Smooth muscle cell (in vitro differentiated cells): ENCODE results near the gene IGSF9. TPM values are rescaled to one million over a fixed set of nuclear protein-coding genes. Genes with fewer than 3 reads are reported as not detected.

Experiments
- DNase-seq: peaks from one replicate; lab custom pipeline; 2025; ENCODE audit not compliant: unreplicated experiment; lab: John Stamatoyannopoulos, UW
- H2AFZ ChIP-seq: fragments of 200-600 bp; sonication (generic); 2 replicates; pipeline ENCODE4 v1.6.0; 2016; ENCODE audit warnings: antibody characterized with exemption, low read depth, mild to moderate bottlenecking
- H3F3A ChIP-seq: fragments of 200-600 bp; sonication (generic); 2 replicates; pipeline ENCODE4 v1.6.0; 2017; ENCODE audit warnings: antibody characterized with exemption, low read depth
- H3K27ac ChIP-seq: fragments of 200-600 bp; sonication (generic); 2 replicates; pipeline ENCODE4 v1.5.1; 2016; ENCODE audit warnings: low read depth, mild to moderate bottlenecking
- H3K27me3 ChIP-seq: fragments of 200-600 bp; sonication (generic); 2 replicates; pipeline ENCODE4 v1.6.1; 2016; ENCODE audit warnings: low read depth, mild to moderate bottlenecking
- H3K36me3 ChIP-seq: fragments of 200-600 bp; sonication (generic); 2 replicates; pipeline ENCODE4 v1.5.1; 2016; ENCODE audit warnings: low read depth
- H3K4me1 ChIP-seq: fragments of 200-600 bp; sonication (generic); 2 replicates; pipeline ENCODE4 v1.5.1; 2016; ENCODE audit warnings: low read depth
- H3K4me2 ChIP-seq: fragments of 200-600 bp; sonication (generic); 2 replicates; pipeline ENCODE4 v1.6.0; 2016; ENCODE audit warnings: mild to moderate bottlenecking
- H3K4me3 ChIP-seq: fragments of 200-600 bp; sonication (generic); 2 replicates; pipeline ENCODE4 v1.5.1; 2016; ENCODE audit warnings: mild to moderate bottlenecking
- H3K79me2 ChIP-seq: fragments of 200-600 bp; sonication (generic); 2 replicates; pipeline ENCODE4 v1.6.0; 2016; ENCODE audit warnings: low read depth, mild to moderate bottlenecking
- H3K9ac ChIP-seq: fragments of 200-600 bp; sonication (generic); 2 replicates; pipeline ENCODE4 v1.6.0; 2016; ENCODE audit warnings: low read depth
- H3K9me3 ChIP-seq: fragments of 200-600 bp; sonication (generic); replicated peaks from 2 replicates; pipeline ENCODE4 v1.5.1; 2016; ENCODE audit warnings: low read depth
- H4K20me1 ChIP-seq: fragments of 200-600 bp; sonication (generic); 2 replicates; pipeline ENCODE4 v1.6.0; 2016; ENCODE audit warnings: low read depth
- WGBS: methylation state at CpG from one replicate; pipeline ENCODE4 v1.1.7; 2016; ENCODE audit warnings: low lambda C conversion rate; 5-methylcytosine and 5-hydroxymethylcytosine counted together
- polyA plus RNA-seq: library from polyadenylated mRNA; unstranded; fragments of >200 nt; fragmentation: Nextera tagmentation; extraction: Ambion mirVana; gene quantifications from 2 replicates; pipeline ENCODE4 v1.2.1, GENCODE V29; 2016
- total RNA-seq: library from RNA; depleted of rRNA; stranded (reverse); fragments of >200 nt; gene quantifications from 2 replicates; pipeline ENCODE4 v1.2.3, GENCODE V29; 2014
- TF ChIP-seq, protein P1 (sequence below): fragments of 200-600 bp; sonication (generic); IDR thresholded peaks from 2 replicates; pipeline ENCODE4 v1.5.1; 2017; ENCODE audit warnings: borderline replicate concordance, mild to moderate bottlenecking, antibody characterized with exemption; ENCODE audit not compliant: insufficient read depth, poor library complexity, severe bottlenecking

IGSF9 gene
- total and polyA plus RNA-seq, 2 experiments from 2014 or later = 0.99 to 2.1 TPM

DNA sequence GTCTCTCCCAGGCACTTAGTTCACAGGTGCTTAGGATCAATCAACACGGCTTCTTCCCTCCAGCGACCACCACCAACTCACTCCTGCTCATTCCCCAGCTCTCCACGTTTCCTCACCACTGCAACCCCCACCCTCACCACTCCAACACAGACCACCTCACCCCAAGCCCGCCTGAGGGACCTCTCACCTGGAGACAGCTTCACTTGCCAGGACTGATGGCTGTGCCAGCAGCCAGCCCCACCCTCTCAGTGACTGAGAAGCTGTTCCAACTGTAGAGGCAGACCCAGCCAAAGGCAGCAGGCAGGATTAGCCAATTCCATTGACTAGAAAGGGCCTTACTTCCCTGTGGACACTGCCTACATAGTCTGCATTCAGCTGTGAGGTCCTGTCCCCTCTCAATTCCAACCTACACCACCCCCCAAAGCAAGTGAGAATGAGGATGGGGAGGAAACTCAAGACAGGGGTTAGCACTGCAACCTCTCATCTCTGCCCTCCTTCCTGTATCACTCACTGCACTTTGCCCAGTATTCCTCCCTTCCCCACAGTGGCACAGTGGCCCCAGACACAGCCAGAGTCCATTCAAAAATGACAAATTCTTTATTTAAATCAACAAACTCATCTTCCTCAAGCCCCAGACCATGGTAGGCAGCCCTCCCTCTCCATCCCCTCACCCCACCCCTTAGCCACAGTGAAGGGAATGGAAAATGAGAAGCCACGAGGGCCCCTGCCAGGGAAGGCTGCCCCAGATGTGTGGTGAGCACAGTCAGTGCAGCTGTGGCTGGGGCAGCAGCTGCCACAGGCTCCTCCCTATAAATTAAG is 27.7 kb downstream of the IGSF9 start:
- Histone ChIP-seq H3K79me2 (peaks cover 37% of the 10 kb centered on the region), H3K4me1 (peaks cover 29% of the 10 kb centered on the region), H3K9ac (no peak overlapping the region), H3F3A (peaks cover 66% of the 10 kb centered on the region), H3K4me3 (no peak overlapping the region), H2AFZ (no peak overlapping the region), H3K36me3 (no peaks in the 10 kb centered on the region), H3K9me3 (no peaks in the 10 kb centered on the region), H3K4me2 (peak overlapping the region; percentile 13), H3K27me3 (no peaks in the 10 kb centered on the region), H3K27ac (peak overlapping the region; percentile 84), H4K20me1 (peaks cover 65% of the 10 kb centered on the region)
- 73% methylated on average over 5 of the region's 5 CpGs for WGBS
- DNase-seq = no peak
- TF ChIP-seq, protein P1, sequence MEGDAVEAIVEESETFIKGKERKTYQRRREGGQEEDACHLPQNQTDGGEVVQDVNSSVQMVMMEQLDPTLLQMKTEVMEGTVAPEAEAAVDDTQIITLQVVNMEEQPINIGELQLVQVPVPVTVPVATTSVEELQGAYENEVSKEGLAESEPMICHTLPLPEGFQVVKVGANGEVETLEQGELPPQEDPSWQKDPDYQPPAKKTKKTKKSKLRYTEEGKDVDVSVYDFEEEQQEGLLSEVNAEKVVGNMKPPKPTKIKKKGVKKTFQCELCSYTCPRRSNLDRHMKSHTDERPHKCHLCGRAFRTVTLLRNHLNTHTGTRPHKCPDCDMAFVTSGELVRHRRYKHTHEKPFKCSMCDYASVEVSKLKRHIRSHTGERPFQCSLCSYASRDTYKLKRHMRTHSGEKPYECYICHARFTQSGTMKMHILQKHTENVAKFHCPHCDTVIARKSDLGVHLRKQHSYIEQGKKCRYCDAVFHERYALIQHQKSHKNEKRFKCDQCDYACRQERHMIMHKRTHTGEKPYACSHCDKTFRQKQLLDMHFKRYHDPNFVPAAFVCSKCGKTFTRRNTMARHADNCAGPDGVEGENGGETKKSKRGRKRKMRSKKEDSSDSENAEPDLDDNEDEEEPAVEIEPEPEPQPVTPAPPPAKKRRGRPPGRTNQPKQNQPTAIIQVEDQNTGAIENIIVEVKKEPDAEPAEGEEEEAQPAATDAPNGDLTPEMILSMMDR = no peak

DNA sequence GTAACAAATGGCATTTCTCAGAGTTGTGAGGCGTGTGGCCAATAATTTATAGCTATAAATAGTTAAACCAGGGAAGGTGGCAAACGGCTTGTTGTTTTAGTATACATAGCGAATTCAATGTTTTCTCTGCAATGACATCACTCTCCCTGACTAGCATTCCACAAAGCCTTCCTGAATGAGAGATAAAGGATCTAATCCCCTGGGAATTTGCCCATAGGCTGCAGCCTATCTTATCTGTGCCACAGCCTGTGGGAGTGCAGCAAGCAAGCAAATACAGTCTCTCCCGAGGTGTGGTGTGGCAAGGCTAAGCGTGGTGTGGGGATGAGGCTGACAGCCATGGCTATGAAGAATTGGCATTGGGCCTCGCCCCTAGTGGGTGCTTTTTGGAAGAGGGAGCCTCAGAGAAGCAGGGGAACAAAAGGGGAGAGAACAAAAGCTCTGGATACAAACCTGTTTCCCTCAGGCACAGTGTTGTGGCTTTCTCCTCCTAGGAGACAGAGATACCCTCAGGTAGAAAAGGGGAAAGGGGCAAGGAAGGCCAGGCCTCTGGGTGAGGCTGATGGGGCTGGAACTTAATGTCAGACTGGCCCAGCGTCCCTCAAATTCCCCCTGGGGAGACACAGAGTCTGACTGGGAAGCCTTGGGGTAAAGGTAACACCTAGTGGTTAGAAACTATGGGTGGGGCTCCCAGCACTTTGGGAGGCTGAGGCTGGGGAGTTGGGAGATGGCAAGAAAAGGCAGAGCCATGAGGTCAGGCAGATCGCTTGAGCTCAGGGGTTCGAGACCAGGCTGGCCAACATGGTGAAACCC is 29.0 kb downstream of the IGSF9 start:
- peaks cover 26% of the 10 kb centered on the region for H3K4me1 ChIP-seq
- peaks cover 24% of the 10 kb centered on the region for H3K79me2 ChIP-seq
- WGBS = 30% methylated on average over 9 of the region's 9 CpGs
- H2AFZ ChIP-seq = no peak overlapping the region
- H3K4me3 ChIP-seq = no peak overlapping the region
- no peaks in the 10 kb centered on the region for H3K9me3 ChIP-seq
- peak overlapping the region; percentile 49 for H3K9ac ChIP-seq
- H3K27me3 ChIP-seq = no peaks in the 10 kb centered on the region
- TF ChIP-seq, protein P1 = no peak
- peak overlapping the region; percentile 84 for H3K27ac ChIP-seq
- H3F3A ChIP-seq = peaks cover 56% of the 10 kb centered on the region
- peaks cover 52% of the 10 kb centered on the region for H4K20me1 ChIP-seq
- H3K4me2 ChIP-seq = peak overlapping the region; percentile 60
- H3K36me3 ChIP-seq = no peaks in the 10 kb centered on the region
- DNase-seq = no peak

DNA sequence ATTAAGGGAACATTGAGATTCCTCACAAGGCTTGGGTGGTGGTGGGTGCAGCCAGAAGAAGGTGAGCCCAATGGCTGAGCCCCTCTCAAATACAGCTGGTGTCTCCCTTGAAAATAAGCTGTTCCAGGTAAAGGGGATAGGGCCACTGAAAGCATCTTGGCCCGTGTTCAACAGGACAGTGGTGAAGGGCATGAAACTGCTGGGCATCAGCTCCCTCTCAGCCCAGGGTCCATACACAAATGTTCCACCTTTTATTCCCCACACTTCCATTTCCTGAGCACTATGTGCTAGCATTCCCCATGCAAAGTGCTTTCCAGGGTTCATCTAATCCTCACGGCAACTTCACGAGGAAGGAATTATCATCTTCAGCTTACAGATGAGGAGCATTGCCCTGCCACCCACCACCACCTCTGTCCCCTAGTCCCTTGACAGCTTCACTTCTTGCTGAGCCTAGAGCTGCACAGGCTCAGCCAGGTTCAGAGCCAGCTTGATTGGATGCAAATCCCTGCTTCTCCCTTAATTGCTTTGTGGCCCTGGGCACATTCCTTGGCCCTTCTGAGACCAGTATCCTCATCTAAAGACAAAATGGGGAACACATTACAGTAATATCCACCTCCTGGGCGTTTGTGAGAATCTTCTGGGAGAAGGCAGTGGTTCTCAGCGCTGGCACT is 29.7 kb downstream of the IGSF9 start:
- TF ChIP-seq, protein P1 = no peak
- Histone ChIP-seq H3K36me3 (no peaks in the 10 kb centered on the region), H3F3A (peaks cover 51% of the 10 kb centered on the region), H4K20me1 (peaks cover 45% of the 10 kb centered on the region), H2AFZ (no peak overlapping the region), H3K4me1 (peaks cover 33% of the 10 kb centered on the region), H3K4me2 (peak overlapping the region; percentile 60), H3K27ac (peak overlapping the region; percentile 84), H3K79me2 (peaks cover 17% of the 10 kb centered on the region), H3K4me3 (no peak overlapping the region), H3K9ac (peak overlapping the region; percentile 49), H3K9me3 (no peaks in the 10 kb centered on the region), H3K27me3 (no peaks in the 10 kb centered on the region)
- no peak for DNase-seq
- WGBS = 19% methylated on average over 5 of the region's 5 CpGs
